Middle frontal gyrus (tissue), 1 donor: ENCODE measurements around the gene EIF1AD.
A peak's percentile ranks its signal among the peaks of the same experiment; 100 is the strongest.
"Not testable (repeated sequence)": the region's sequence is repeated elsewhere in the genome, so short reads cannot be mapped to it uniquely, and the experiment has no call there.

Source experiments
- DNase-seq: peaks from one replicate; pipeline ENCODE4 v3.0.0-alpha.2; 2015; ENCODE audit warnings: low spot score; ENCODE audit errors: extremely low spot score

Gene EIF1AD, protein sequence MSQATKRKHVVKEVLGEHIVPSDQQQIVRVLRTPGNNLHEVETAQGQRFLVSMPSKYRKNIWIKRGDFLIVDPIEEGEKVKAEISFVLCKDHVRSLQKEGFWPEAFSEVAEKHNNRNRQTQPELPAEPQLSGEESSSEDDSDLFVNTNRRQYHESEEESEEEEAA

DNA sequence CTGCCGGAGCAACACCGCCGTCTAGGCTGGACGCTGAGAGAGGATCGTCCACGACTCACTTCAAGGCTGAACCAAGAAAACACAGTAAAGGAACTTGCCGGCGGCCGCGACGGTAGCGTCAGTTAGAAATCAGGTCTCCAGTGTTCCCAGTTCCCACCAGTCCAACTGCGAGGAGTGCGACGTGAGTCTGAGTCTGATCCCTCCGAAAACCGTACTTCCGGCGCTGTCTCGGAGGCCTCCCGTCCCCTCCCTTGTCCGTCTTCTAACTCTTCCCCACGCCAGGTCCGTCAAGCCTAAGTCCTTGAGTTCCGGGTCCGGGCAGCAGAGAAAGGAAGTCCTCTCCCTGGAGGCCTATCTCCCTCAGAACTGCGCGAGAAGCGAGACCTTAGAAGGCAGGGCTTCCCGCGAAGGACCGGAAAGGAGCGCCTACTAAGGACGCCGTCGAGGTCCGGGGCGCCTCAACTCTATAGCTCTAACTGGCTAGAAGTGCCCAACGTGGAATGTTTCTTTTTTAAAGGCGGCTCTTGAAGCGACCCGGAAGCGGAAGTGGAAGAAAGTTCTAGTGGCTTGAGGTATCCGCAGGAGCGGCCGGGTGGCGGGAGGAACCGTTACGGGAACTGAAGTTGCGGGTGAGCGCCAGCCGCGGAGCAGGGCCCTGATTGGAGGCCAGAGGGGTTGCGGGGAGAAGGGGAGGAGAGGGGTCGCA, at the start of gene EIF1AD, which contains the start of gene BANF1:
EIF1AD (minus strand) TSS at position 216 of the 706 bp plus-strand sequence. CDS start 1,768 bp downstream, outside the sequence.
BANF1 (plus strand) TSS at position 562 of the 706 bp plus-strand sequence. CDS start 748 bp downstream, outside the sequence.
- peak; percentile 90 for DNase-seq

DNA sequence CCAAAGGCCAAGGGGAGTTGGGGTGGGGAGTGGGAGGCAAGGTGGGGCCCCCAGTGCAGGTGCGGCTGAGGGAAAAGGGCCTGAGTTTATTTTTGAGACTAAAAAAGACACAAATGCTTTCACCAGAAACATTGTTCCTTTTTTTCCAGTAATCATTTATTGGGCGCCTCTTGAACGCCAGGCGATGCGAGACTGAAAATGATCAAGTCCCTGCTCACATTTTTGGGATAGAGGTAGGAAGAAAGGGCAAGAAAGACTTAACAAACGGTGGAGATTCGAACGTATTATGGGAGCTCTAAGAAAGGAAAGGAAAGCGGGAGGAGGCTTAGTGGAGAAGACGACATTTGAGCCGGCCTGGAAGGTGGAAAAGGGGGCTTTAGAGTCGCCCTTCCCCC, 49.4 kb upstream of the EIF1AD start:
- no peak for DNase-seq

DNA sequence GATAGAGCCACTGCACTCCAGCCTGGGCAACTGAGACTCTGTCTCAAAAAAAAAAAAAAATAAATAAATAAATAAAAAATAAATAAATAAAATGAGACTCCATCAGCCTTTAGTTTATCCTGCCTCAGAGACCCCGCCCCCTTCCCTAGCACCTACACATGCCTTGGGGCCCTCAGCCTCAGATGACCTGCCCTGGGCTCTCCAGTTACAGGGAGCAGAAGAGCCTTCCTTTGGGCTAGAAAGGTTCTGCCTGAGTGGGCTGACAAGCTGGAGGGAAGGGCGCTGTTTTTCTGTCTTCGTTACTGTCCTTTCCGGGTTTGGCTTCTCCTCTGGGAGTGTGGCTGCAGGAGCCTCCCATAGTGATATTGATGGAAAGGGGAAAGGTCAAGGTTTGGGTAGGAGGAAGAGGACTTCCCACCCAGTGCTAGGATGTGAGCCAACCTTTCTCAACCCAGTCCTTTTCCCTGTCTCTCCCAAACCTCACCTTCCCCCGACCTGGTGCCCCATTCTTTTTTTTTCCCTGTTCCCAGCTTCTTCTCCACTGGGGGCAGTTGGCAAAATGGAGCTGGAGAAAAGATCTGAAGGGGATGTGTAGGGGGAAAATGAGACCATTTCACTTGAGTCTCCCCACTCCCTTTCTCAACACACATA, 48.7 kb upstream of the EIF1AD start:
- no peak for DNase-seq

GRCh38 chr11:66048547-66049323, 46.8 kb upstream of the EIF1AD start, which contains the start of gene GAL3ST3:
Gene GAL3ST3, minus strand, starts transcription at chr11:66049161. Its CDS starts 3,746 bp downstream, at chr11:66045415.
- no peak for DNase-seq

- DNase-seq: no peak
Observed at GRCh38 chr11:66047541-66048365, 45.8 kb upstream of the EIF1AD start.

DNA sequence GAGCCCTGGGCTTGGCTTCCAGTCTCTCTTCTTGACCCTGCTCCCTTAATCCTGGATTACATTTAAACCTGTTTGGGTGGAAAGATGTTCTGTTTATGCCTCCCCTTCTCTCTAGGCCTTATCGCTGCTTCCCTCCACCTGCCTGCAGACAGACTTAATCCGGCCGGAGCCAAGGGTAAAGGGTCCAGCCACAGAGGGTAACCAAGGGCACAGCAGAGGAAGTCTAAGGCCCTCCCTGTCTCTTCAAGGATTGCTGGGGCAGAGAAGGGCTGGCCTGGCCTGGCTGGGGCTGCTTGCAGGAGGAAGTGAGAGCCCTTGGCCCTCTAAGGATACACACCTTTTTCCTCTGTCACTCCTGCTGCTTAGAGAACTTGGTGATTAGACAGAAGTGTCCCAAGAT, 44.9 kb upstream of the EIF1AD start:
- DNase-seq: no peak

DNA sequence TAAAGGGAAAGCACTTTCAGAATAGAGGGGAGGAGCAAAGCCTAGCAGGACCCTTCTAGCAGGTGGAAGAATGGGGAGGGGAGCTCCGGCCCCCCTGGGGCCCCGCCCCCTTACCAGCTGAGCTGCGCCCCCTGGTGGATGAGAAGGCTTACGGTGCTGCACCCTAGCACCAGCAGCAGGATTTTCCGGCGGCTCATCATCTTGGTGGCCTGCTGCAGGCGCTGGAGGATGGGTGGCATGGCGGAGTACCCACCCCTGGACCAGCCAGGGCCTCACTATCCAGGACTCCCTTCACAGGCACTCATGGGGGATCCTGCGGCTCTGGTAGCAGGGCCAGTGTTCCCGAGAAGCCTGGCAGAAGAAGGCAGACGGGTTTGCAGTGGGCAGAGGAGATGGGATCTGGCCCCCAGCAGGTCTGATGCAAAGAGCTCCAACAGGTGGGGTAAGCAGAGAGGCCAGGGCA, 43.3 kb upstream of the EIF1AD start:
- DNase-seq: peak; percentile 62

- DNase-seq: no peak
Observed at GRCh38 chr11:66044757-66045156, 42.8 kb upstream of the EIF1AD start.

- DNase-seq: no peak
Observed at GRCh38 chr11:66042996-66043906, 41.3 kb upstream of the EIF1AD start.

GRCh38 chr11:66042227-66042995, 40.5 kb upstream of the EIF1AD start:
- no peak for DNase-seq

- no peak for DNase-seq
Observed at GRCh38 chr11:66039765-66040164, 37.8 kb upstream of the EIF1AD start.

DNA sequence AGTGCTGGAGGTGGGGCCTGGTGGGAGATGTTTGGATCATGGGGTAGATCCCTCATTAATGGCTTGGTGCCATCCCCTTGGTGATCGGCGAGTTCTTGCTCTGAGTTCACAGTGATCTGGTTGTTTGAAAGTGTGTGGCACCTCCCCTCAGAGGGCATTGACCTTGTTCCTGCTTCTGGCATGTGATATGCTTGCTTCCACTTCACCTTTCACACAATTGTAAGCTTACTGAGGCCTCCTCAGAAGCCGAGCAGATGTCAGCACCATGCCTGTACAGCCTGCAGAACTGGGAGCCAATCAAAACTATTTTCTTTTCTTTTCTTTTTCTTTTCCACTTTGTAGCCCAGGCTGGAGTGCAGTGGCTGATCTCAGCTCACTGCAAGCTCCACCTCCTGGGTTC, 35.4 kb upstream of the EIF1AD start:
- DNase-seq: no peak

- DNase-seq: no peak
Observed at GRCh38 chr11:66036334-66036710, 34.4 kb upstream of the EIF1AD start.

DNA sequence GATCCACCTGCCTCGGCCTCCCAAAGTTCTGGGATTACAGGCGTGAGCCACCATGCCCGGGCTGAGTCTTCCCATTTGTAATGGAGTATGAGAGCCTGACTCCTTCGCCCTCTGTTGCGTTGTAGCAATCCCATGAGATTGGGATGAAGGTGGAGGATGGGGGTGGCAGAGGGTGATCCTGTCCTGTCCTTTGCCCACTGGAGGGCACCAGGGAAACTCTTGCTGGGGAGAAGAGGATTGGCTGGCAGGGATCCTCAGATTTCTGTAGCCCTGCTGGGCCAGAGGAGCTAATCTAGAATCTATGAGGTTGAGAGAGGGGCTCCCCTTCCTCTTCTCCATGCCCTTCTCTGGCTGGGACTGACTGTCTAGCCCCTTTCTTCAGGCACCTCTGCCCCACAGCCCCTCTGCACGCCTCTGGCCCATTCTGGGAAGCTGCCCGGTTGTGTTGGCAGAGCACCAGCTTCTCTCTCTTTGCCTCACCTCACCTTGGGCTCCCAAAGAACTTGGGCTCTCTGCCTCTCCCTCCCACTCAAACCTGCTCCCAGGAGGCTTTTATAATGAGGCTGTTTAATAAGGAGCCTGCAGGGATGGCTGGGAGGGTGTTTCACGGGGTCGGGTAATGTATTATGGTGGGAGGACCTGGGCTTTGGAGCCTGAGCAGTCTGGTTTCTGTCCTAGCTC, 33.8 kb upstream of the EIF1AD start:
- DNase-seq: no peak

DNA sequence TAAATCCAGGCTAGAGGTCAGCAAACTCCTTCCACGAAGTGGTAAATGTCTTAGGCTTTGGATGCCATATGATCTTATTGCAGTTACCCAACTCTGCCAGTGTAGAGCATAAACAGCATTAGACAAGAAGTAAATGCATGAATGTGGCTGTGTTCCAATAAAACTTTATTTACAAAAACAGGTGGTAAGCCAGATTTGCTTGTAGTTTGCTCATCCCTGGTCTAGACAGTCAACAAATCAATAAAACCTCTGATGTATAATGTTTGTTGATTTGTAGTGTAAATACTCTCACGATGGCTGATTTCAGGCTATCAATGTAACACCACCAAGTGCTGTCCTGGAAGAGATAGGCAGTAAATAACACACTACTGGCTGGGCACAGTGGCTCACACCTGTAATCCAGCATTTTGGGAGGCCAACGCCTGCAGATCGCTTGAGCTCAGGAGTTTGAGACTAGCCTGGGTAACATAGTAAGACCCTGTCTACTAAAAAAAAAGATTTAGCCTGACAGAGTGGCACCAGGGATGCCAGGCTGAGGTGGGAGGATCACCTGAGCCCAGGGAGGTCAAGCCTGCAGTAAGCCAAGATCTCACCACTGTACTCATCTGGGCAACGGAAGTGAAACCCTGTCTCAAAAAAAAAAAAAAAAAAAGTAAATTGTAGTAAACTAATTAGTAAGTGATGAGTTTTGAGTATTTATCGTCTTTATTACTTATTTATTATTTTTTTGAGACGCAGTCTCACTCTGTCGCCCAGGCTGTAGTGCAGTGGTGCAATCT, 31.2 kb upstream of the EIF1AD start:
- no peak for DNase-seq

GRCh38 chr11:66026017-66026529, 24.1 kb upstream of the EIF1AD start, which contains the start of gene CATSPER1:
Gene CATSPER1, minus strand, starts transcription at chr11:66026479. Its CDS starts 100 bp downstream, at chr11:66026379.
- DNase-seq: no peak

DNA sequence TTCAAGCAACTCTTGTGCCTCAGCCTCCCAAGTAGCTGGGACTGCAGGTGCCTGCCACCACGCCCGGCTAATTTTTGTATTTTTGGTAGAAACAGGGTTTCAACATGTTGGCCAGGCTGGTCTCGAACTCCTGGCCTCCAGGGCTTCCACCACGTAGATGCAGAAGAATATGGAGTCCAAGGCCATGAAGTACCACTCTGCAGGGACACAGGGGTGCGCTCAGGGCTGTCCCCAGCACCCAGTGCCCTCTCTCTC, 21.2 kb upstream of the EIF1AD start:
- DNase-seq: not testable (repeated sequence)
